Measurements from ENCODE around the gene PARD6B. TPM values are rescaled to one million over a fixed set of nuclear protein-coding genes. Genes with fewer than 3 reads are reported as not detected.

PARD6B gene
- total and polyA plus RNA-seq, 2 of the 13 experiments (the other 11 are each of a cell fraction or from before 2014, with no cell fraction given): 6.9 to 22.2 TPM

DNA sequence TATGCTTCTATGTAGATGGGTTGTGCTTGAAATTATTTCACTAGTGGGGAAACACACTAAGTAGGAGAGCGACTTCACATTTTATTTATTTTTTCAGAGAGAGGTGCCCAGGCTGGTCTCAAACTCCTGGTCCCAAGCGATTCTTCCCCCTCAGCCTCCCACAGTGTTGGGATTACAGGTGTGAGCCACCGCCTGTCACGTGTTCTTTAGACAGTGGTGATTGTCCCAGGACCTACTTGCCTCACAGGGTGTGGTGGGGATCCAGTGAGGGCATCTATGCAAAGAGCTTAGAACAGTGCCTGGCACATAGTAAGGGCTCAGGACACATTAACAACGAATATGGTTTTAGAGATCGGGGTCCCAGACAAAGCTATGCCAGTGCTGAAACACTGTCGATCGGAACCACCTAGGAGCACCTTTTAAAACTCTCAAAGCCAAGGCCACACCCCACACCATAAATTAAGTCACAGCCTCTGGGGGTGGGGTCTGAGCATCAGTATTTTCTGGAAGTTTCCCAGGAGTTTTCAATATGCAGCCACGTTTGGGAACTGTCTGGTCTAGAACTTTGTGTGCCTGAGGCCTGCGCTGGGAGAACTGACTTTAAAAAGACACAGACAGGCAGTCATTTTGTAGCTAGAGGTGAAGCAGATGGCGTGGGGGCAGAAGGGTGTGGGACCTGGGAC, 58.7 kb downstream of the PARD6B start:
- Histone ChIP-seq H3K4me2 (ENCODE audit: low read depth, low read length) (peak overlapping the region; percentile 74), H2AFZ (ENCODE audit: low read length) (no peak overlapping the region), H3K9ac (ENCODE audit: insufficient read depth, low read depth, low read length) (peak overlapping the region; percentile 49; the same call in 1 of the 2 replicates), H3K36me3 (replicated peaks in 1 of 2; ENCODE audit: control insufficient read depth in 1 of 2, insufficient read depth in 2 of 2, low read length in 2 of 2) (no peaks in the 10 kb centered on the region), H3K27ac (ENCODE audit: extremely low read length, insufficient read depth, low read length) (no peak overlapping the region), H3K4me3 (replicated peaks in 1 of 3; ENCODE audit: insufficient read depth in 1 of 3, low read depth in 2 of 3, low read length in 3 of 3) (peak overlapping the region in 1 of 3 experiments; percentile 69; a peak in 1 of 6 replicates), H3K27me3 (ENCODE audit: control insufficient read depth in 1 of 2, insufficient read depth in 2 of 2, low read length in 2 of 2) (no peaks in the 10 kb centered on the region), H3K4me1 (ENCODE audit: insufficient read depth, low read length) (peaks cover 56% of the 10 kb centered on the region), H3K9me3 (ENCODE audit: low read length) (no peaks in the 10 kb centered on the region), H3K79me2 (ENCODE audit: insufficient read depth, low read length) (no peaks in the 10 kb centered on the region), H4K20me1 (ENCODE audit: insufficient read depth, low read length) (no peaks in the 10 kb centered on the region)
- 66% methylated on average over 11 of the region's 11 CpGs for WGBS (ENCODE audit: low lambda C conversion rate)
- FAIRE-seq (no peak), DNase-seq (ENCODE audit: low spot score) (no peak), ATAC-seq (peak; percentile 0; the same call in 1 of the 3 replicates)
- intact Hi-C loops (cut with micrococcal nuclease; ENCODE audit: unreplicated experiment): loop anchor here (1.0 to 5.0 kb wide), 3 partner anchors 127 to 517 kb away; no protein-coding TSS in a partner anchor
- in situ Hi-C loops (cut with HindIII; ENCODE audit: extremely low pct_ligation_motif_present, low pct_unique_long_range_greater_than_20kb): loop anchor here (10.0 to 25.0 kb wide), 2 partner anchors 145 to 522 kb away; partner anchors contain the start of gene ADNP
- no TSS peak for BruUV-seq (replicated peaks)
- CTCF ChIA-PET (ENCODE audit: low intra/inter-chr PET ratio, low total read pairs): interaction anchor here (1.5 to 1.8 kb wide), 3 partner anchors 28 to 164 kb away, joined by 3 to 15 read pairs (median 4); no protein-coding TSS in a partner anchor
- POLR2A ChIA-PET: interaction anchor here (0.6 to 4.2 kb wide), 21 partner anchors 8 to 618 kb away, joined by 3 to 26 read pairs (median 4); partner anchors contain the start of genes ADNP, DPM1, MOCS3 and PARD6B
- TF ChIP-seq ZNF615 (CRISPR knock-in tag; IDR thresholded peaks at IDR 0.05; ENCODE audit: borderline replicate concordance): 0 out of 2 replicates have a peak, but pooled peaks have one; percentile 81
- TF ChIP-seq SUZ12 (IDR thresholded peaks at IDR 0.05; ENCODE audit: low read depth, low read length): no peak
- TF ChIP-seq, protein P1, sequence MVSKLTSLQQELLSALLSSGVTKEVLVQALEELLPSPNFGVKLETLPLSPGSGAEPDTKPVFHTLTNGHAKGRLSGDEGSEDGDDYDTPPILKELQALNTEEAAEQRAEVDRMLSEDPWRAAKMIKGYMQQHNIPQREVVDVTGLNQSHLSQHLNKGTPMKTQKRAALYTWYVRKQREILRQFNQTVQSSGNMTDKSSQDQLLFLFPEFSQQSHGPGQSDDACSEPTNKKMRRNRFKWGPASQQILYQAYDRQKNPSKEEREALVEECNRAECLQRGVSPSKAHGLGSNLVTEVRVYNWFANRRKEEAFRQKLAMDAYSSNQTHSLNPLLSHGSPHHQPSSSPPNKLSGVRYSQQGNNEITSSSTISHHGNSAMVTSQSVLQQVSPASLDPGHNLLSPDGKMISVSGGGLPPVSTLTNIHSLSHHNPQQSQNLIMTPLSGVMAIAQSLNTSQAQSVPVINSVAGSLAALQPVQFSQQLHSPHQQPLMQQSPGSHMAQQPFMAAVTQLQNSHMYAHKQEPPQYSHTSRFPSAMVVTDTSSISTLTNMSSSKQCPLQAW (CRISPR knock-in tag; IDR thresholded peaks at IDR 0.05): no peak
- no peak for TF ChIP-seq FOXM1 (CRISPR knock-in tag; IDR thresholded peaks at IDR 0.05)
- TF ChIP-seq ZNF230 (CRISPR knock-in tag; IDR thresholded peaks at IDR 0.05): no peak; the same call in 1 of the 2 replicates
- TF ChIP-seq ZNF343 (CRISPR knock-in tag; IDR thresholded peaks at IDR 0.05): peak; percentile 10; the same call in 1 of the 2 replicates
- no peak for TF ChIP-seq KDM4B (CRISPR knock-in tag; IDR thresholded peaks at IDR 0.05)
- TF ChIP-seq SNAI1 (CRISPR knock-in tag; IDR thresholded peaks at IDR 0.05; ENCODE audit: borderline replicate concordance): no peak
- no peak for TF ChIP-seq PHB2 (IDR thresholded peaks at IDR 0.05; ENCODE audit: partially characterized antibody)
- no peak for TF ChIP-seq MAFK (conservative IDR thresholded peaks at IDR 0.05 in 1 of 2, IDR thresholded peaks at IDR 0.05 in 1 of 2; ENCODE audit: low read length in 2 of 2)
- TF ChIP-seq ZSCAN31 (CRISPR knock-in tag; IDR thresholded peaks at IDR 0.05; ENCODE audit: low read depth): no peak
- TF ChIP-seq, protein P2, sequence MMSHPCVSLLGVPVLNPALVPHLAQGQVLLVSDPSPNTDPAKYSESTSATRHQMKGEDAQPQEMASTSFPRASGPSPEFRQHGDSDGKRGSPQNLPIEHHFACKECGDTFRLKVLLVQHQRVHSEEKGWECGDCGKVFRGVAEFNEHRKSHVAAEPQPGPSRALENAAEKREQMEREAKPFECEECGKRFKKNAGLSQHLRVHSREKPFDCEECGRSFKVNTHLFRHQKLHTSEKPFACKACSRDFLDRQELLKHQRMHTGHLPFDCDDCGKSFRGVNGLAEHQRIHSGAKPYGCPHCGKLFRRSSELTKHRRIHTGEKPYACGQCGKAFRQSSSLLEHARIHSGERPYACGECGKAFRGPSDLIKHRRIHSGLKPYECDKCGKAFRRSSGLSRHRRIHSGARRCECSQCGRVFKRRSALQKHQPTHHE (CRISPR knock-in tag; IDR thresholded peaks at IDR 0.05; ENCODE audit: borderline replicate concordance): 0 out of 2 replicates have a peak, but pooled peaks have one; percentile 9
- TF ChIP-seq ZMYM2 (CRISPR knock-in tag; IDR thresholded peaks at IDR 0.05): 0 out of 2 replicates have a peak, but pooled peaks have one; percentile 8
- no peak for TF ChIP-seq HDAC6 (IDR thresholded peaks at IDR 0.05; ENCODE audit: low read depth, low read length)
- no peak for TF ChIP-seq ZFP82 (CRISPR knock-in tag; IDR thresholded peaks at IDR 0.05; ENCODE audit: borderline replicate concordance)
- no peak for TF ChIP-seq ZNF674 (CRISPR knock-in tag; IDR thresholded peaks at IDR 0.05; ENCODE audit: low read depth)
- no peak for TF ChIP-seq ZNF652 (CRISPR knock-in tag; IDR thresholded peaks at IDR 0.05; ENCODE audit: borderline replicate concordance, low read depth)
- no peak for TF ChIP-seq ZBTB38 (CRISPR knock-in tag; IDR thresholded peaks at IDR 0.05)
- TF ChIP-seq ZNF510 (CRISPR knock-in tag; IDR thresholded peaks at IDR 0.05; ENCODE audit: low read depth): no peak
- no peak for TF ChIP-seq SYNCRIP (IDR thresholded peaks at IDR 0.05; ENCODE audit: insufficient read depth, low read depth, low read length)
- no peak for TF ChIP-seq ZNF747 (CRISPR knock-in tag; IDR thresholded peaks at IDR 0.05; ENCODE audit: borderline replicate concordance)
- TF ChIP-seq ASH2L (IDR thresholded peaks at IDR 0.05; ENCODE audit: insufficient read length, low read depth, low read length): no peak
- no peak for TF ChIP-seq KMT2B (CRISPR knock-in tag; IDR thresholded peaks at IDR 0.05)

Data from HepG2 (cell line).